Fibroblast of the aortic adventitia (primary cell): Measurements from ENCODE around the gene RIBC1. TPM values are rescaled to one million over a fixed set of nuclear protein-coding genes. Genes with fewer than 3 reads are reported as not detected.

ENCODE experiments used
- small RNA-seq: library from RNA; depleted of rRNA; stranded (forward); fragments of <200 nt; gene quantifications from one replicate; pipeline ENCODE3, GENCODE V24; 2012
- total RNA-seq: library from RNA; depleted of rRNA; stranded (reverse); fragments of >200 nt; gene quantifications from 2 replicates; pipeline ENCODE4 v1.2.3, GENCODE V29; 2012; ENCODE audit warnings: low replicate concordance

RIBC1 gene
- total RNA-seq, 1 donor = 0.36 TPM

Small RNA genes within 50 kb of the gene (small RNA-seq; reads per million reads assigned to genes)
- gene MIR6857 (not detected), gene VTRNA3-1P (not detected)

Other genes with a start within 250 kb of the RIBC1 start
- 51.7 and 76.4 TPM in 2 replicates for gene KDM5C, start 197.7 kb upstream of the RIBC1 start, total RNA-seq
- gene IQSEC2, start 141.3 kb upstream of the RIBC1 start, total RNA-seq = 3.6 and 5.6 TPM in 2 replicates
- 11.4 and 40.0 TPM in 2 replicates for gene SMC1A, start 219 bp upstream of the RIBC1 start, total RNA-seq
- 34.3 and 52.7 TPM in 2 replicates for gene HSD17B10, start 11.5 kb downstream of the RIBC1 start, total RNA-seq